Measurements from ENCODE around the gene IQSEC1. TPM values are rescaled to one million over a fixed set of nuclear protein-coding genes. Genes with fewer than 3 reads are reported as not detected.

Gene IQSEC1
- total RNA-seq, 1 experiment from 2014 or later = 9.7 TPM

- DNase-seq (ENCODE audit: extremely low read depth, low read depth) = no peak
Observed at GRCh38 chr3:13034861-13035260, 38.4 kb downstream of the IQSEC1 start.

DNA sequence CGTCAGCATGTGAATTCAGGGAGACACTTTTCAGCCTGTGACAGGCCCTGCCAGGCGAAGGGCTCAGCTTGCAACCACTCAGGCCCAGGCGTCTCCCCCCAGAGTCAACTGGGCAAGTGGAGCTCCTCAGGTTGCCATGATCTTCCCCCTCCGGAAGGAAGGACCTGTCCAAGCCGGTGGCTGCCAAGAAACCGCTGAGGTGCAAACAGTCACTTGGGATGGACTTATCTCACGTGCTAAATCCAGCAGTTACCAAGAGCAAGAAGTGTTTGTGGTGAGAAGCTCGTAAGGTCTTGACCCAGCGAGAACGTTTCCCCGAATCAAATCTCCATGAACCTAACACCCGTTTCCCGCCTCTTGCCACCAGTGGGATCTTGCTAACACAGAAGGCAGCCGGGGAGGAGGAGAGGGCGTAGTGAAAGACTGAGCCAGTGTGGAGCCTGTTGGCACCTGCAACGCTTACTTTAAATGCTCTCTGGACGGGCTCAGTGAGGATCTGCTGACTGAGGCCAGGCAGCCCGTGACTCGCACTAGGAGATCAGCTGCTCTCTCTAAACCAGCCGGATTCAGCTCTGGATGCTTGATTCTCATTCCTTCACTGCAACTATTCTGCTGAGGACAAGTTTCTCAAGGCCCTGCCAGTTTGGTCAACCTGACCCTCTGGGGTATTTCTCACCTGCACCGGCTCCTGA is 39.0 kb downstream of the IQSEC1 start:
- DNase-seq (ENCODE audit: extremely low read depth, low read depth) = no peak

GRCh38 chr3:13032206-13032605 is 41.0 kb downstream of the IQSEC1 start:
- DNase-seq (ENCODE audit: extremely low read depth, low read depth) = no peak

GRCh38 chr3:13031621-13032020 is 41.6 kb downstream of the IQSEC1 start:
- DNase-seq (ENCODE audit: extremely low read depth, low read depth) = no peak

- DNase-seq (ENCODE audit: extremely low read depth, low read depth) = no peak
Observed at GRCh38 chr3:13030684-13031083, 42.5 kb downstream of the IQSEC1 start.

DNA sequence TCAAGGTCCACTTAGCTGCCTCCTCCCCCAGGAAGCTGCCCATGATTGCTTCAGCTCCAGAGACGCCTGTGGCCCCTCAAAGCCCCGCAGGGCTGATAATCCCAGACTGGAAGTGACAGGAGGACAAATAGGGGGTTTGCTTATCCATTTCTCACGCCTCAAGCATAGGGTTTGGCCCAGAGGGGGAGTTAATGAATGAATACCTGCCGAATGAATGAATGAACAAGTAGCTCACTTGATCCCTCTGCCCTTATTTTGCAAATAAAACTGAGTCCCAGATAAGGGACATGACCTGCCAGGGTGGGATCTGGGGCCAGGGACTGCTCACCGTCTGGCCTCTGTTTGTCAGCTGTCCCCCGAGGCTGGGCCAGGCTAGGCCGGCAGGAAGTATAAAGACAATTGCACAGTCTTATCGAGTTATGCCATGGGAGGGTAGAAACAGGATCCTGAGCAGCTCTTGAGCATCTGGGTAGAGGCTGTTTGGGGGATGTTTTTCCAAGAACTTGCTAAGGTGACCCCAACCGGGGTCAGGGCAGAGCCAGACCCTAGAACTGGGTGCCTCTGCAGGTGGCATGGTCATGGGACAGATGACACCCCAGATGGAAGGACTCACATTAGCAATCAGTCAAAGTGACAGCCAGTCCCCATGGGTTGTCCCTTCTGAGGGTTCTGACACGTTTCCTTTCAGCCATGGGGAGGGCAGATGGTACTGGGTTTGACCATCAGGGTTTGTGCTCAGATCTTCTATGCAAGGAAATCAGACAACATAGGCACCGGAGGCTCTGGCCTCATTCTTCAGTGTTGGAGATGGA is 45.0 kb downstream of the IQSEC1 start:
- no peak for DNase-seq (ENCODE audit: extremely low read depth, low read depth)

DNA sequence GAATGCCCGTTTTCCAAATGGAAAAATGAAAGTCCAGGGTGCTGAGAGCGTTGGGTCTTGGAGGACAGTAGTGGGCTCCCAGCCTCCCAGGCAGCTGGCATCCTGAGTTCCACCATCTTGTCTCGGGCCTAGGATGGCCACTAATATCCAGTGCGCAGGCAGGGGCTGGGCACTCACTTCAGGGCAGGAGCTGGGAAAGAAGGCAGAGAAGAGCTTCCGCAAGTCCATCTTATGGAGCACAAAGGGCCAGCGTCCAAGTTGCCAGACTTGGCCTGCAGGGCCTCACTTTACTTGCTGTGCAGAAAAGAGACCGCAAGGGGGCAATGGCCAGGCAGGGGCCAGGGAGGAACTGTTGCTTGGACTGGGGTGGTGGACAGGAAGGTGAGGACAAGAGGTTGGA is 46.1 kb downstream of the IQSEC1 start:
- DNase-seq (ENCODE audit: extremely low read depth, low read depth) = no peak

- no peak for DNase-seq (ENCODE audit: extremely low read depth, low read depth)
Observed at GRCh38 chr3:13026534-13026933, 46.7 kb downstream of the IQSEC1 start.

- DNase-seq (ENCODE audit: extremely low read depth, low read depth) = no peak
Observed at GRCh38 chr3:13025778-13026518, 47.3 kb downstream of the IQSEC1 start.

- no peak for DNase-seq (ENCODE audit: extremely low read depth, low read depth)
Observed at GRCh38 chr3:13025090-13025489, 48.1 kb downstream of the IQSEC1 start.

GRCh38 chr3:13024765-13025065 is 48.5 kb downstream of the IQSEC1 start:
- no peak for DNase-seq (ENCODE audit: extremely low read depth, low read depth)

DNA sequence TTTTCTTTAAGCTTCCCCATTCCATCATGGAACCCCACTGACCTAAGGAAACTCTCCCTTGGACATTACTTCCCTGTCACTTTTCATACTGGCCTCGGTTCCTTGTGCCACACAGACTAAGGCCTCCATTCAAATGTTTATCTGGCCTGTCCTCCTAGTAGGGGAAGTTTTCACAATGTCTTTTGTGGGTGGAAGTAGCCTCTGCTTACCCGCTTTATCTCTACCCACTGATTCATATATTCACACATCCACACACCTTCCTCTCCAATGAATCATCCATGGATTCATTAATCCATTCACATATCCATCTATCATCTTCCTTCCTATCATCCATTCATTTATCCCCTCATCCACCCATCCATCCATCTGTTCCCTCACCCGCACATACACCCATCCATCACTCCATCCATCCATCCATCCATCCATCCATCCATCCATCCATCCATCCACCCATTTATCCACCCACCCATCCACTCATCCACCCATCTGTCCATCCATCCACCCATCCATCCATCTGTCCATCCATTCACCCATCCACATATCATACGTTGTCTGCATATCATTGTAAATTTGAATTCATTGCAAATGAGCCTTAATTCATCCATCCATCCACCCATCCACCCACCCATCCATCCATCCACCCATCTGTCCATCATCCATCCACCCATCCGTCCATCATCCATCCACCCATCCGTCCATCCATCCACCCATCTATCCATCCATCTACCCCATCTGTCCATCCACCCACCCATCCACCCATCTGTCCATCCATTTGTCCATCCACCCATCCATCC is 49.1 kb downstream of the IQSEC1 start:
- DNase-seq (ENCODE audit: extremely low read depth, low read depth) = no peak

GRCh38 chr3:13023235-13023970 is 49.8 kb downstream of the IQSEC1 start:
- DNase-seq (ENCODE audit: extremely low read depth, low read depth) = no peak

- peak; percentile 41 for DNase-seq (ENCODE audit: extremely low read depth, low read depth)
Observed at GRCh38 chr3:13022348-13023234, 50.6 kb downstream of the IQSEC1 start.

GRCh38 chr3:13021141-13022114 is 51.8 kb downstream of the IQSEC1 start:
- no peak for DNase-seq (ENCODE audit: extremely low read depth, low read depth)

DNA sequence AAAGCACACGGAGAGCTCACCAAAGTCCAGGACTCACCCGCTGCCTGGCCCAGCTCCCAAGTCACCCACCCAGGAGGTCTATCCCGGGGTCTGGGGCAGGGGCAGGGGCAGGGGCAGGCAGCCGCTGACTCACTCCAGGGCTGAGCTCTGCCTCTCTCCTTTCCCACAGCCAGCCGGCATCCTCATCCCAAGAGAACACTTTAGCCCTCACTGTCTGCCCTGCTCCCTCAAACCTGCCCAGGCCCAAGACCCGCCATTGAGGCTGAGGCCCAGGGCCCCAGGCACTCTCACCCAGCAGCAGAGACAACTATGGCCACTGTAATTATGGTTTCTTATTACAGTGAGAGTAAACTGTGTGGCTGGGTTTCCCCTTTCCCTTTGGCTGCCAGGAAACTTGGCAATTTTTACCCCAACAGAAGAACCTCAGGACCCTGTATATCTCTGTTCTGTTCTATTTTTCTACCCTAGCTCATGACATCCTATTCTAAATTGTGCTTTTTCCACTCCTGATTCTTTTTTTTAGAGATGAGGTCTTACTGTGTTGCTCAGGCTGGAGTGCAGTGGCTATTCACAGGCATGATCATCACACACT is 53.0 kb downstream of the IQSEC1 start:
- DNase-seq (ENCODE audit: extremely low read depth, low read depth) = no peak

- DNase-seq (ENCODE audit: extremely low read depth, low read depth) = no peak
Observed at GRCh38 chr3:13019243-13020095, 53.8 kb downstream of the IQSEC1 start.
